WTC11 (cell line): ENCODE data around the gene DNMT3A.

Experiments
- ATF2 ChIP-seq: sonication (generic); formaldehyde crosslinking; IDR thresholded peaks from 2 replicates; pipeline ENCODE4 v1.8.1; 2022; ENCODE audit warnings: low read depth, missing genetic modification reagents, borderline replicate concordance
- CREM ChIP-seq: sonication (generic); formaldehyde crosslinking; IDR thresholded peaks from 2 replicates; pipeline ENCODE4 v1.8.1; 2022; ENCODE audit warnings: mild to moderate bottlenecking, missing genetic modification reagents, moderate library complexity
- CTCF ChIP-seq: fragments of 200-600 bp; IDR thresholded peaks from 2 replicates; pipeline ENCODE4 v1.8.0; 2022; ENCODE audit warnings: antibody characterized with exemption
- IRF2 ChIP-seq: sonication (generic); formaldehyde crosslinking; IDR thresholded peaks from 2 replicates; pipeline ENCODE4 v1.8.0; 2022; ENCODE audit warnings: low read depth, missing genetic modification reagents, borderline replicate concordance
- PRRX2 ChIP-seq: fragments of 250-450 bp; sonication (Bioruptor Pico); IDR thresholded peaks from 2 replicates; pipeline ENCODE4 v1.8.0; 2021; ENCODE audit warnings: mild to moderate bottlenecking
- TCF7 ChIP-seq: sonication (generic); formaldehyde crosslinking; IDR thresholded peaks from 2 replicates; pipeline ENCODE4 v1.8.0; 2022; ENCODE audit warnings: mild to moderate bottlenecking, low read depth, missing genetic modification reagents, moderate library complexity
- TEAD4 ChIP-seq: sonication (generic); formaldehyde crosslinking; IDR thresholded peaks from 2 replicates; pipeline ENCODE4 v1.8.0; 2022; ENCODE audit warnings: mild to moderate bottlenecking, missing genetic modification reagents
- TP53 ChIP-seq: sonication (generic); formaldehyde crosslinking; IDR thresholded peaks from 2 replicates; pipeline ENCODE4 v1.8.1; 2023; ENCODE audit warnings: mild to moderate bottlenecking, missing genetic modification reagents
- USF2 ChIP-seq: sonication (generic); formaldehyde crosslinking; IDR thresholded peaks from 2 replicates; pipeline ENCODE4 v1.8.1; 2023; ENCODE audit warnings: mild to moderate bottlenecking, missing genetic modification reagents, moderate library complexity
- ZBTB21 ChIP-seq: sonication (generic); formaldehyde crosslinking; IDR thresholded peaks from 2 replicates; pipeline ENCODE4 v1.8.1; 2023; ENCODE audit warnings: mild to moderate bottlenecking, missing genetic modification reagents, borderline replicate concordance

GRCh38 chr2:25385910-25386309, 44.2 kb upstream of the DNMT3A start:
- TF ChIP-seq TP53 (CRISPR knock-in tag): no peak
- TF ChIP-seq TCF7: no peak
- TF ChIP-seq IRF2: no peak
- no peak for TF ChIP-seq CTCF
- no peak for TF ChIP-seq ATF2 (CRISPR knock-in tag)
- TF ChIP-seq TEAD4: no peak
- no peak for TF ChIP-seq ZBTB21 (CRISPR knock-in tag)
- TF ChIP-seq CREM (CRISPR knock-in tag): no peak
- TF ChIP-seq PRRX2 (CRISPR knock-in tag): no peak
- no peak for TF ChIP-seq USF2 (CRISPR knock-in tag)
